ENCODE results near the gene TGIF1.

The TGIF1 gene

DNA sequence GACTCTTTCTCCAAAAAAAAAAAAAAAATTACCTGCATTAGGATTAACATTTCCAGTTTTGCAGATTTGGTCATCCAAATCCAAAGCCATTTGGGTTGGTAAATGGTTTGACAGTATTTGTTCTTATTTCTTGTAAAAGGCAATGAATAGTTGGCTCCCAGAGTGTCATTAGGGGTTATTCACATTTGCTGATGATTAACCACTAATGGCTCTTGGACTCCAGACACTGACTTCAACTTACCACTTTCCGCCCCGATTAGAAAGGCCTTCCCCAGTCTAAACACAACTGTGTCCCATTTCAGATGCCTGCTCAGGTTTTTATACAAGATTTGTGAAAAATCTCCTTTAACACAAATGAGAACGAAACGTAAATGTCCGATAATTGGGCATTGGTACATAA is 9.6 kb upstream of the TGIF1 start:
- DNase-seq: no peak

DNA sequence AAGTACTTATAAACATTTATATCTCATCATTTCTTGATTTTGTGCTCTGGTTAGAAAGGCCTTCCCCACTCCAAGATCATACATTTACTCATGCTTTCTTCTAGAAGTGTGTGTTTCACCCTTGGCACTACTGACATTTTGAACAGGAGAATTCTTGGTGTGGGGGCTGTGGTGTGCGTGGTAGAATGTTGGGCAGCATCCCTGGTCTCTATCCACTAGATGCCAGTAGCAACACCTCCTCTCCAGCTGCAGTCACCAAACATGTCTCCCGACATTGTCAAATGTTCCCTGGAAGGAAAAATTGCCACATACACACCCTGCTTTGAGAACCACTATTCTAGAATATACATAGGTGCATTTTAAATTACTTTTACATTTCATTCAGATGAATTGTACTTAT is 8.7 kb upstream of the TGIF1 start:
- peak in 1 of 5 experiments; percentile 11 for DNase-seq

DNA sequence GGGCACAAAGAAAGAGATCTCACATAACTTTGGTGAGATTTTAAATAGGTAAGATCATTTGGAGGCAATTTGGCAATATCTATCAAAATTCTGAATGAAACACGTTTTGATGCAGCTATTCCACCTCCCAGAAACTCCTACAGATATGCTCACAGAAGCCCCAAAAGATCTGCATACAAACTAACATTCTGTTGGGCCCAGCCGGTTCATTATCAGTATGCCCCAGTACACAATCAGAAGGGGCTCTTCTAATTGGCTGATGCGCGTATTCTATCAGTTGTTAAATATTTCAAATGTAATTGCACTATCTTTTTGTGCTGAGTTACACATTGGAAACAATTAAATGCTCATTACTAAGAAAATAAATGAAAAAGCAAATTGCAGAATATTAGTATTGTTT is 7.1 kb upstream of the TGIF1 start:
- DNase-seq: no peak

DNA sequence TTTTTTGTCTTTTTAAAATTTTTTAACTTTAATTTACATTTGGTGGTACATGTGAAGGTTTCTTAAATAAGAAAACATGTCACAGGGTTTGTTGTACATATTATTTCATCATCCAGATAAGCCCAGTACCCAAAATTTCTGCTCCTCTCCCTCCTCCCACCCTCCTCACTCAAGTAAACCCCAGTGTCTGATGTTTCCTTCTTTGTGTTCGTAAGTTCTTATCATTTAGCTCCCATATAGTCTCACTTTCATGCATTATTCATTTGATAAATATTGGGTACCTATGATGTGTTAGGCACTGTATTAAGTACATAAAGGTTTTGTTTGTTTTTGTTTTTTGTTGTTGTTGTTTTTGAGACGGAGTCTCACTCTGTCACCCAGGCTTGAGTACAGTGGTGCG is 5.7 kb upstream of the TGIF1 start:
- DNase-seq: no peak

DNA sequence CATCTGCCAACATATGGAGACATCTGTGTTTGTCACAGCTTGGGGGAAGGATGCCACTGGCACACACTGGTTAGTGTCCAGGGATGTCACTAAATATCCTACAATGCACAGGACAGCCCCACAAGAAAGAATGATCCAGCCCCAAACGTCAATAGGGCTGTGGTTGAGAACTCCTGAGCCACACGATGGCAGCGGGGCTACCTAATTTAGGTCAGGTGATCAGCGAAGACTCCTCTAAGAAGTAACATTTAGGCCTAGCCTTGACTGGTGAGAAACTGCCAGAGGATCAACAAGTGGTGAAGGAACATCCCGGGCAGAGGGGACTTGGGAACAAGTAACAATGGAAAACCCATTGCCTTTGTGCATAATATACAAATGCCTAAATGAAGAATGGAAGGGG is 5.0 kb upstream of the TGIF1 start:
- DNase-seq: no peak

DNA sequence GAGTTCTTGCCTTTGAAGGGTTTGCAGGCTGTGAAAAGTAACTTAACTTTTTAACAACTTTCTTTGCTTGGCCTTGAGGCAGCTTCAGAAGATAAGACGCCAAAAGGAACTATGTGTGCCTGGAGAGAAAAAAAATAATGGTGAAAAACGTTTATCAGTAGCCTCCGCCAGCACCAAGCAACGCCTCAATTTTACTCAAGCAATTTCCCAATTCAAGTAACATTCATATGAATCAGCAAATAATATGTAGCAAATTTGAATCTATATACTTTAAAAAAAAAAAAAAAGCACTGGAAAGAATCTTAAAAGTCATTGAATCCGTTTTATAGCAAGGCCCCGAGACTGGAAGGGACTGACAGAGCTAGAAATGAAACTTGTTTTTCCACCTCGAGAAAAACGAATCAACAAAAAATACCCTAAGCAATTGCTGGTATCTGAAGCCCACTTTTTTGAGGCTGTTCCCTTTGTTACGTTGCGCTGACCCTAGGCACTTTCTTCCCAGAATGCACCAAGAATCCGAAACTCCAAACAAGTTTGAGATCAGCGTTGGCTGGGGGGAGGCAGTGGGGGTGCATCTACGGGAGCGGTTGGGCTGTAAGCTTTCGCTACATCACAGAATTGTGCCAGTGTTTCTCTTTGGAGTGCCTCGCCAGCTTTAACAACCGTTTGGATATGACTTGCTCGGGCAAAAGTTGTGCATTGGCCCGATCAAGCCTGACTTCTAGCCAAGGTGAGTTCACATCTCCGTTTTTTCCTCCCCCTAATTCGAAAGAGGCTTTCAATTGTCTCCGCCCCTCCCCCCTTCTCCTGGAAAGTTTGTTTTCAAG is 2.7 kb upstream of the TGIF1 start:
- peak in 2 of 5 experiments; percentile 25 to 55 for DNase-seq

DNA sequence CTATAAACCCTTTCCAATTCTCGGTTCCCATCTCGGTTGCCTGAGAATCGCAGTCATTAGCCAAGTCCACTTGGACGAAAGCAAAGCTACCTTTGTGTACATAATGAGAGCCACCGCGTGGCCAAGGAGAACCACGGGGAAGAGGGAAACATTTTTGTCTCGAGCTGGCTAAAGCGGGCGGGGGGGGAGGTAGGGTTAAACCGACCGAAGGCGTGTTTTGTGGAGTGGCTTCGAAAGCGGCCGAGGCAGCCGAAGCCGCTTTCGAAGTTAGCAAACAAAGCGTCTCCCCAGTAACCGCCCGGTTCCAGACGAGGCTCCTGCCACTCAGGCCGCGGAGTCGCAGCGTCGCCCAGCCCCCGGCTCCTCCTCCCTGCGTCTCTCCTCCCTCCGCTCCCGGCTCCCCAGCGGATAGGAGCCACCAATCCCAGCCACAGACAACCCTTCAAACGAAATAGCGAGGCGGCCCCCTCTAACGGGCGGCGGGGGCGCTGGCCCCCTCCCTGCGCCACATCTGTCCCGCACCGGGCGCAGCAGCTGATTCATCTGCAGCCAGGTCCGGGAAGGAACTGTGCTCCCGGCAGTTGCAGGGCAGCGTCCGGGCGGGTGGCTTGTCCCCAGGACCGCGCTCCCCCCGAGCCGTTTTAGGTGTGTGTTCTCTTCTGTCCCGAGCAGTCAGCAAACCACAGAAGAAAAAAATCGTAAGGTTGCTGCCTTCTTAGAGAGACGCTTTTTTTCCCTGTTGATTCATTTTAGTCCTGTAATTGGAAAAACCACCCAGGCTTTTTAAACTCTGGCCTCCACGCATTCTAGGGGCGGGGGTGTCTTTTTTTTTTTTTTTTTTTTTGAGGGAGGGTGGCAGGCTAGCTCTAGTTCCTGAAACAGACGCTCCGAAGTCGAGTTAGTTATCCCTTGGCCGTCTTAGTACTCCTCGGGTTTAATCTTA is 1.8 kb upstream of the TGIF1 start:
- peak; percentile 57 to 95 (median 72) for DNase-seq

DNA sequence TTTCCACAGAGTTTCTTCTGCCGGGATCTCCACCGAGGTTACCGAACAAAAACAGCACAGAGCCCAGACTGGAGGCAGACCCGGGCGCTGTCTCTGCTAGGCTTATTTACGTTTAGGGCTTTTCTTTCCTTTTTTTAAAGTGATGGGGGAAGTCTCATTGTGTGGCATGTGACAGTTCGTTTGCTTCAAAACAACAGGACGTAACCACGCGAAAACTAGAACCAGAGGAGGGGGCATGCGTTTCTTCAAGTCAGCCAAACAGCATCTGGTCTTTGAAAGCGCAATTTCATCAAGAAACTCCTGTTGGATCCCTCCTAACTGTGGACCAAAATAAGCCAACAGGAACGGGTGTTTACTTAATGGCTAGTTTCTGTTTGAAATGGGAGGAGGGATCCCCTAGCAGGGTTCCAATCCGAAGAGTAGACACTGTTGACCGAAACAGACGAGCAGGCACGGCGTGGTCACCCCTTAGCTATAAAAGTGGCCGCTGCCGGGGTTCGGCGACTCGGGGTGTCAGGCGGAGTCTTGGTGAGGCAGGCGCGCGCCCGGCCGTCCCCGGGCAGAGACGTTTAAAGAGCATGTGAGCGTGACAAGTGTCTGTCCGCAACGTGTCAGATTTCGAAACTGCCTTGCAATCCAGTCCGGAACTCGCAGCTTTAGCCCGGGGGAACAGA is 997 bp upstream of the TGIF1 start:
- DNase-seq: peak in 4 of 5 experiments; percentile 44 to 91 (median 72)

DNA sequence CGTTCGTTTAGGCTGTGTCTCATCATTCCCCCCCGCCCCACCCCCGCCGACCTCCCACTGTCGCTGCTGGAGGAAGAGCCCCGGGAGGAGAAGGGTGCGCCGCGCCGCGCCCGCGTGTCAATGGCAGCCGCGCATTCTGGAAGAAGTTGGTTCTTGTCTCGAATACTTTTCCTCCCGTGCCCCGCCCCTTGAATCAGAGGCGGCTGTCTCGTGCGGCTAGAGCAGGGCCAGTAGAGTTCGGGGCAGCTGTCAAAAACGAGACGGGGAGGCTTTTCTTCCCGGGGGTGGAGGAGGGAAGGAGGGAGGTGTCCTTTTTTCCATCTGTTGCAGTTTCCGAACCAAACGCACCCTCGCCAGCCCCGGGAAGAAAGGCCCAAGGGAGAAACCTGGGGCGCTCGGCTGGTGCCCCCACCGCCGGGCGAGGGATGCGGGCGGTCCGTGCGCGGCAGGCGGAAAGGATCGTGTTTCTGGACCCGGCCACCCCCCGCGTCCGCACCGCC is 410 bp upstream of the TGIF1 start:
- peak in 2 of 5 experiments; percentile 57 to 63 for DNase-seq

DNA sequence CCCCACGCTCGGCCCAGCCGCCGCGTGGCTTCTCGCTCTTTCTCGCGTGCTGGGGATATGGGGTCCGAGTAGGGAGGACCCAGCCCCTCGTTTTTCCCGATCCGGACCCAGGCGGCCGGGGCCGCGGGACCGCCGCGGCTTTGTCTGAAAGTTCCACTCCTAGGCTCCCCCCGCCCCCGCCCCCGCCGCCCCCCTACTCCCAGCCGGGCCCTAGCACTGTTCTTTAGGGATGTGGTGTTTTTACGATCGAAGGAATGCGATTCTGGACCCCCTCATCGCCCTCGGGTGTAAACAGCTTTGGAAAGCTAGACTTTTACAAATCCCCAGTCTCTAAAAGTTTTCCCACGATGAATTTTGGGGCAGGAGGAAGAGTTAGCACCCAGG is 819 bp downstream of the TGIF1 start:
- DNase-seq: no peak

DNA sequence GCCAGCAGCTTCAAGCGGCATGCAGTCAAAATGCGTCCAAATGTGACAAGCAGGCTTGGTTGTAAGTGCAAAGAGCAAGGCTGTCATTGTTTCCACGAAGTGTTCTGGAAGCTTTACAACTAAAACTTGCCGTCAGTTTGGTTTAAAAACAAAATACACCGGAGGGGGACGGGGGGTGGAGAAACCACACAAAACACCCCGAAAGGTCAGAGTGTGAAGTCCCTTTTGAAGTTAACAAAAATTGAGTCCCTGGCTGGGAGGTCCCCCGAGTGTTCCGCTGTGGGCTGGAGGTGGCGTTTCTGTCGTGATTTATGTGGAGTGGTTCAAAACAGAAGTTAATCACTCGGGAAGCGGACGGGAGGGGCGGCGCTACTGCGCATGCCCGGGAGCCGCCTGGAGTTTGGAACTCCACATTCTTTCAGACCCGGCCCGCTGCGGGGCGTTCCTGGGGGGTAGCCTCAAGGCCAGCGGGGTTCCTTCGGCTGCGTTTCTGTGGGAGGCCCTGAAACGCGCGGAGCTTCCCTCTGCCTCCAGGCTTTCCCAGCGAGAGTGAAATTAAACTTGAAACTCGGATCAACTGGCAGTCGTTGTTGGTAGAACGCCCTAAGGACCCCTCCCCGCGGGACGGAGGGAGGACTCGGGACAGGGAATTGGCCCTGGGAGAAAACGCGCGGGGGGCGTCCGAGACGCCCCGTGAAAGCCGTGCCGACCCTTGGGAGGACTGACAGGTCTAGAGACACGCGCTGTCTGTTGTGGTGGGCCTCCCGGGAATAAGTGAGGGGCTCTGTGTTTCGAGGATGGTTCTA is 1.4 kb downstream of the TGIF1 start:
- DNase-seq: peak; percentile 62 to 83 (median 69)

DNA sequence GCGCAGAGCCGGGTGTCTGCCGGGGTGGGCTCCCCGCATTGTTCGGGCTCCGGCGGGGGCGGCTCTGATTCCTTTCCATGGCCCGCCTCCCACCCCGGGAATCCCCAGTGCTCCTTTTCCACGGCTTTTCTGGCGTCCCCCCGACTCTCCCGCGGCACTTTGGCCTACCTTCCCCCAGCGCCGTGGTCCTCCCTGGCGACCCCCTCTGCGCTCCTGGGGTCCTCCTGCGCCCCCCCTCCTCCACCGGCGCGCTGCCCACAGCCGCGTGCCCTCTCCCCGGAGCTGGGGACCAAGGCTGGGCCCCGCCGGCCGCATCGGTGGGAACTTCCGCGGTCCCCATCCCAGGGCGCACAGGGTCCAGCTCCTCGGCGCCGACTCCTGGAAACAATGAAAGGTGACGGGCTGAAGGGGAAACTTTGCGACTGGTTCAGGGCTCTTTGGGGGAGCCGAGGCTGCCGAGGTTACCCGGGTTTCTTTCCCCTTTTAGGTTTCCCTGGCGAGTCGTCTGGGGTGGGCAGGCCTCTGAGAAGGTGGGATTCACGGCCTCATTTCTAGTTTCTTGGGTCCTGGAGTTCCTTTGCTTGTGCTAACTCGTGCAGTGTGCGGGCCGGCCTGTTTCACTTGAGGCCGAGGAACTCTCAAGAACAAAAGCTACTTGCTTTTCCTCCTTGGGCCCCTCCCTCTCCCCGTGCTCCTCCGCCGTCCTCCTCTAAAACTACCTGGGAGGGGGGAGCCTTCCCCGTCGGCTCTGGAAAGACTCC is 2.2 kb downstream of the TGIF1 start:
- DNase-seq: peak in 2 of 5 experiments; percentile 33 to 48

DNA sequence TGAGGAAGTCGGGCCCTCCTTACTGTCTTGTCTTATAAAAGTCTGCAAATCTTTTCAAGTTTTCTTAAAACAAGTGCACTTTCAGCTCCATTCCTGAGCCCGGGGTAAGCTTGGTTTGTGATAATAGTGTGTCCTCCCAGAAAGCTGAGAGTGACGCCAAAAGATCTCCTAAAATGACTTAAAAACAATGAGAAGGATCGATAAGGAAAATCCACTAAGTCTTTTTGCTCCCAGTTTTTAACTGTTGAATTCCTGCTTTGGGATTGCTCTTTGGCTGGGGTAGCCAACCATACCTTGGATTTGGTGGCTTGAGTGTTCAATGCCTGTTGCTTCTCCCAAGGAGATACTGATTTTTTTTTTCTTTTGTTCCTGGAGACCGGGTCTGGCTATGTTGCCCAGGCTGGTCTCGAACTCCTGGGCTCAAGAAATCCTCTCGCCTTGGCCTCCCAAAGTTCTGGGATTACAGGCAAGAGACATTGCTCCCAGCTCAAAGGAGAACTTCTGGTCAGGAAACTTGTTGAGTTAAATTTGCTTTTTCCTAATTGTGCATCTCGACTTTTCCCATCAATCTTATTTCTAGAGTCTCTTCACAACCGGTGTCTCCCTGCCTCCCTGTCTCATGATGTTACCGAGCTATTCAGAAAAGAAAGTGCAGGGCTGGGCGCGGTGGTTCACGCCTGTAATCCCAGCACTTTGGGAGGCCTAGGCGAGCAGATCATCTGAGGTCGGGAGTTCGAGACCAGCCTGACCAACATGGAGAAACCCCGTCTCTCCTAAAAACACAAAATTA is 3.0 kb downstream of the TGIF1 start:
- no peak for DNase-seq

DNA sequence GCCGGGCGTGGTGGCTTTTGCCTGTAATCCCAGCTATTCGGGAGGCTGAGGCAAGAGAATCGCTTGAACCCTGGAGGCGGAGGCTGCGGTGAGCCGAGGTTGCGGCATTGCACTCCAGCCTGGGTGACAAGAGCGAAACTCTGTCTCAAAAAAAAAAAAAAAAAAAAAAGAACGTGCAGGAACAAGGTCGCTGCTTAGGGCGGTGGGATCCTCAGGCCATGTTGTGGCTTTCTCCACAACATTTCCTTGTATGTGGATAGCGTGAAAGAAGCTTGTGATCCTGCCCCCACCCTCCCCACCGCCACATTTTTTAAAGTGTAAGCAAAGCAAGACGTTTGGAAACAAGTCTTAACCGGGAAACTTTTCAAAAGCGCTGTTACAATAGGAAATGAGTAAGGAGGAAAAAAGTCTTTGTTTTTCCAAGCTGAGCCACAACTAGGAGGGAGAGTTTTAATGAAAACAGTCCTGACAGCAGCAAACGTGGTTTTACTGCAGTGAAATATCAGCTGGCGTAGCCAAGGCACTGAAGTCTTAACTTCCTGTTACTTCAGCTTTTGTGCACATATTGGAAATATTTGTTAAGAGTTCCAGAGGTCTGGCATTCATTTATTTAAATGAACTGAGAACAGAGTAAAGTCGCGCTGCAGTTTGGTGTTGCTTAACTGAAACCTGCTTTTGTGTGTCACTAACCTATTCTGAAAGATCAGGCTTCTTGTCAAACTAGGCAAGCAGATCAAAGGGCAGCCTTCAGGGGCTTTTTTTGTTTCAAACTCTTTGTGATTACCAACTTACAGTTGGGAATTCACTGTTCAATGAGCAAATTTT is 3.8 kb downstream of the TGIF1 start:
- peak in 2 of 5 experiments; percentile 40 to 45 for DNase-seq

DNA sequence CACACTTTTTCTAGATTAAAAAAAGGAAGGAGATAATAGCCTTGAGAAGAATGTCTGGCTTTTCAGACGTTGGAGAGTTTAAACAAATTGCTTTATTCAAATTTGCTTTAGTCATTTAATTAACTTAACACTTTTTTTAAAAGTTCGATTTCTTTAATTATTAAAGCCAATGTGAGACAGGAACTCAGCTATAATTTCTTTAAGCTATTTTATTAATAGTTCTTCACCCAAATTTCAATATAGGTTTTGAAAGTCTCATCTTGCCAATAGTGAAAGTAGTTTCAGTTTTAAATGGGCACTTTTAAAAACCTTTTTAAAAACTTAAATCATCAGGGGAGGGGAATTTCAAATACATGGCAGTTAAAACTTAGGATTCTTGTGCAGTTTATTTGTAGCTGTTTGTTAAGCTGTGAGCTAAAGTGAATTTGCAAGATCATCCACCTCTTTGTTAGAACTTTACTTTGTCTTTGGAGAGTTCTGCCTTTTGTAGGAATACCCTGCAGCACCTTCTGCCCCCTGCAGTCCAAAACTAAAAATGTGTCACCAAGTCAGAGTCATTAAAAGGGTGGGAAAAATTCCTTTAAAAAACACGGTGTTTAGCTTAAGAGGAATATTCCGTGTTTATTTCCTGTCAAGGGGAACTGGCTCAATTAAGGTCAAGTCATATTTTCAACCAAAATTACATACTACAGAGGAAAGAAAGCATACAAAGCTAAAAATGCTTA is 4.6 kb downstream of the TGIF1 start:
- DNase-seq: peak in 3 of 5 experiments; percentile 11 to 62 (median 46)

DNA sequence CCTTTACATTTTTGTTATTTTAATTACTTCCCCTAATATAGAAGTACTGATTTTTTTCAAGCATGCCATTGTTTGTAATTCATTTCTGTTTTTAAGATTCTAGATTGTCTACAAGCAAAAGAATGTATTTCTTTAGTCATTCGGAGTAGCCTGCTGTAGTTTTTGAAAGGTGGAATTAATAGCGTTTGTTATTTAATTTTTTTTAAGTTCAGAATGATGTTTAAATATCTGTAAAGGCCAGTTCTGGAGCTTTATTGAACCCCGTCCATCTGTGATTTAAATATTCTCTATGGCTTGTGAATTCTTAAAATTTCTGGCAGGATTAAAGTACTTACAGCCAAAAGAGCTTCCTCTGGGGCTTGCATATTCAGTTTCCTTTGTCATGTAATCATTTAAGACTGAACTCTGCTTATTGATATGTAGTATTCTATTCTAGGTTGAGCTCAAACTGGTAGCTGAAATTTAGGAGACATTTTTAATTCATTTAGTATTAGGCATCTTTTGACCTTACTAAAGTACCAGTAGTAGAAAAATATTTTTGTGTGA is 5.2 kb downstream of the TGIF1 start:
- DNase-seq: no peak

DNA sequence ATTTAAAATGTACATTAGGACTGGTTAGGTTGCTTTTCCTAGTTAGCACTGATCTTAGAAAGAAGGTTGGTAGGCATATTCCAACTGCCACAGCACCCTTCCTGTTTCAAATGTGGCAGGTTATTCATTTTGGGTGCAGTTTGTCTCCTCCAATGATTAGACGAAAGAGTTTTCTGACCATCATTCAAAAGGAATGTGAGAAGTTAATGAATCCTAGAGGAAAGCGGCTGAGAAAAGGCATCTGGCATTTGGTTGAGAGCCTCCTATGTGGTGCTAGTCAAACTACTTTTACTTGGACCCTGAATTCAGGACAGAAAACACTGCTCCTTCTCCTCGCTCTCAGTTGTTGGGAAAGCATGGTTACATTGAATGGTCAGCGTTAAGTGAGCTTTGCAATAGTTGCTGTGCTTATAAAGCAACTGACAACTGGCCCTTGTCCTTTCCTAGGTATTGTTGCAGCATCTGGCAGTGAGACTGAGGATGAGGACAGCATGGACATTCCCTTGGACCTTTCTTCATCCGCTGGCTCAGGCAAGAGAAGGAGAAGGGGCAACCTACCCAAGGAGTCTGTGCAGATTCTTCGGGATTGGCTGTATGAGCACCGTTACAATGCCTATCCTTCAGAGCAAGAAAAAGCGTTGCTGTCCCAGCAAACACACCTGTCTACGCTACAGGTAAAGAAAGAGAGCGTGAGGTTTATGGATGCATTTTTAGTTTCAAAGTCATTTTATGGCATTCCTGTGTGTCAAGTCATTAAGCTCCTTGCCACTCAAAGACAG is 6.1 kb downstream of the TGIF1 start:
- no peak for DNase-seq

DNA sequence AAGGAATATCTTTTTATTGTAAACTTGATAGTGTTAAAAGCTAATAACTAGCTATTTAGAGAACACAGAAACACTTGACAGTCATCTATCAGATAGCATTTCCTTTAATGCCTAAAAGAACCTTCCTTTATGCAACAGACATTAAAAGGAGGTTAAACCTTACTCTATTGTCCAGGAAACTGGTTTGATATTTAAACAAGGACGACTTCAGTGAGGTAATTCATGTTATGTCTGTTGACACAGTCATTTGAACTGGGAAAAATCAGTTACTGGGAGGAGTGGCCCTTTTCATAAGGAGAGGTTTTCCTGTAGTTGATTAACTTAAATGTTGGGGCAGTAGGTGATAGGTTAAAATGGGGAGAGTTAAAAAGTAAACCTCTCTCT is 6.7 kb downstream of the TGIF1 start:
- no peak for DNase-seq
